Adrenal gland (tissue), 12 donors: ENCODE measurements around the gene CRTAP. TPM values are rescaled to one million over a fixed set of nuclear protein-coding genes. Genes with fewer than 3 reads are reported as not detected.
"Not testable (repeated sequence)": the region's sequence is repeated elsewhere in the genome, so short reads cannot be mapped to it uniquely, and the experiment has no call there.

Experiments
- DNase-seq, 7 donors: peaks; one replicate each; pipeline ENCODE4 v3.0.0-alpha.2; 2019 to 2020
- H3K27ac ChIP-seq, 5 donors: fragments of 200-600 bp; sonication (generic) in 4 of 5; 1 replicate in 3 of 5; 2 replicates in 2 of 5; pipeline versions ENCODE4 v1.5.1 to v1.8.0; 2016 to 2020; ENCODE audit warnings: mild to moderate bottlenecking in 1 of 5
- H3K27me3 ChIP-seq: fragments of 200-600 bp; 2 replicates; pipeline ENCODE4 v1.8.0; 2021
- H3K36me3 ChIP-seq, 2 donors: fragments of 200-600 bp; replicated peaks in 1 of 2; 1 replicate in 1 of 2; 2 replicates in 1 of 2; pipeline versions ENCODE4 v1.5.1 to v1.8.0; 2018 to 2022
- H3K4me1 ChIP-seq, 2 donors: fragments of 200-600 bp; replicated peaks in 1 of 2; 1 replicate in 1 of 2; 2 replicates in 1 of 2; pipeline versions ENCODE4 v1.5.1 to v1.8.0; 2018 to 2021
- H3K4me3 ChIP-seq, 4 donors: fragments of 200-600 bp; sonication (generic) in 3 of 4; one replicate each; pipeline ENCODE4 v1.5.1; 2016 to 2018
- H3K9me3 ChIP-seq, 3 donors: fragments of 200-600 bp; sonication (generic) in 1 of 3; replicated peaks in 1 of 3; 1 replicate in 2 of 3; 2 replicates in 1 of 3; pipeline versions ENCODE4 v1.5.1 to v1.8.0; 2016 to 2021
- POLR2A ChIP-seq, 2 donors: fragments of 450-650 bp; IDR thresholded peaks; one replicate each; pipeline ENCODE4 v1.6.1; 2017; ENCODE audit warnings: antibody characterized with exemption in 2 of 2, mild to moderate bottlenecking in 2 of 2, moderate library complexity in 1 of 2
- WGBS, 4 donors: extraction: QIAGEN DNeasy Blood & Tissue Kit in 2 of 4; methylation state at CpG; one replicate each; pipeline versions ENCODE4 v1.1.5 to v1.1.7; 2013 to 2017; 5-methylcytosine and 5-hydroxymethylcytosine counted together
- intact Hi-C, 2 donors: fragments of 100-400 bp; cut with DNase I; formaldehyde crosslinking; loops; one replicate each; pipeline versions ENCODE4 v1.14.1 to v1.15.0; 2022 to 2023
- polyA plus RNA-seq, 3 donors: library from polyadenylated mRNA; stranded (reverse); fragments of 200-250 nt in 2 of 3; fragments of 350-450 nt in 1 of 3; fragmentation: Illumina TruSeq in 1 of 3; extraction: RNeasy Lipid Tissue Mini Kit (QIAGEN cat#74804) in 1 of 3; gene quantifications; one replicate each; pipeline ENCODE4 v1.2.3, GENCODE V29; 2013 to 2014
- total RNA-seq, 9 donors: library from RNA; depleted of rRNA in 4 of 9; stranded (reverse); fragments of >200 nt in 4 of 9; fragments of 120-200 nt in 1 of 9; fragmentation: NEBNext Ultra II Directional in 1 of 9; extraction: Animal tissue kit (Norgen Biotek cat#: 25700) in 1 of 9; gene quantifications; one replicate each; pipeline versions ENCODE4 v1.1.0 to v1.2.4, GENCODE V29; 2013 to 2023
- TF ChIP-seq, protein P1 (sequence below), 6 experiments: fragments of 450-650 bp in 4 of 6; fragments of 200-600 bp in 2 of 6; sonication (generic) in 1 of 6; IDR thresholded peaks; 1 replicate in 5 of 6; 2 replicates in 1 of 6; pipeline versions ENCODE4 v1.5.1 to v1.8.0; 2016 to 2021; ENCODE audit warnings: antibody characterized with exemption in 6 of 6, mild to moderate bottlenecking in 2 of 6, moderate library complexity in 1 of 6
- donor health status: healthy with polysubstance abuse.
- donor health status: Bipolar disorder and iron deficiency.
- donor health status: DM: yes; HTN: yes; CAD: no.
- donor health status: DM: no; HTN: no; CAD: no.
- donor health status: DM: no; HTN: no; CAD: no.
- donor health status: DM: yes; HTN: yes; CAD: no.

The CRTAP gene
- total and polyA plus RNA-seq, 12 donors = 64.5 to 677 (median 282) TPM

DNA sequence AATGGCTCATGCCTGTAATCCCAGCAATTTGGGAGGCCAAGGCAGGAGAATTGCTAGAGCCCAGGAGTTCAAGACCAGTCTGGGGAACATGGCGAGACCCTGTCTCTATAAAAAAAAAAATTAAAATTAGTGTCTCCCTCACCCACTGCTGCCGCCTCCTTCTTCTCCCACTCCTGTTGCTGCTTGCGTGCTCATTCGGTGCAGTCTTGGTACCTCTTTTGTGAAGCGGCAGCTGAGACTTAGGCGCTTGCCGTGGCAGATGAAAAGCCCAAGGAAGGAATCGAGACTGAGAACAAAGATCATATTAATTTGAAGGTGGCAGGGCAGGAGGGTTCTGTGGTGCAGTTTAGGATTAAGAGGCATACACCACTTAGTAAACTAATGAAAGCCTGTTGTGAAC lies 36.9 kb upstream of the CRTAP start:
- TF ChIP-seq POLR2A (IDR thresholded peaks at IDR 0.05) = no peak
- TF ChIP-seq, protein P1, sequence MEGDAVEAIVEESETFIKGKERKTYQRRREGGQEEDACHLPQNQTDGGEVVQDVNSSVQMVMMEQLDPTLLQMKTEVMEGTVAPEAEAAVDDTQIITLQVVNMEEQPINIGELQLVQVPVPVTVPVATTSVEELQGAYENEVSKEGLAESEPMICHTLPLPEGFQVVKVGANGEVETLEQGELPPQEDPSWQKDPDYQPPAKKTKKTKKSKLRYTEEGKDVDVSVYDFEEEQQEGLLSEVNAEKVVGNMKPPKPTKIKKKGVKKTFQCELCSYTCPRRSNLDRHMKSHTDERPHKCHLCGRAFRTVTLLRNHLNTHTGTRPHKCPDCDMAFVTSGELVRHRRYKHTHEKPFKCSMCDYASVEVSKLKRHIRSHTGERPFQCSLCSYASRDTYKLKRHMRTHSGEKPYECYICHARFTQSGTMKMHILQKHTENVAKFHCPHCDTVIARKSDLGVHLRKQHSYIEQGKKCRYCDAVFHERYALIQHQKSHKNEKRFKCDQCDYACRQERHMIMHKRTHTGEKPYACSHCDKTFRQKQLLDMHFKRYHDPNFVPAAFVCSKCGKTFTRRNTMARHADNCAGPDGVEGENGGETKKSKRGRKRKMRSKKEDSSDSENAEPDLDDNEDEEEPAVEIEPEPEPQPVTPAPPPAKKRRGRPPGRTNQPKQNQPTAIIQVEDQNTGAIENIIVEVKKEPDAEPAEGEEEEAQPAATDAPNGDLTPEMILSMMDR (IDR thresholded peaks at IDR 0.05) = no peak
- intact Hi-C loops = no loop called here
- Histone ChIP-seq H3K27ac (no peak overlapping the region), H3K27me3 (no peaks in the 10 kb centered on the region), H3K4me3 (no peak overlapping the region), H3K4me1 (peaks cover 11 to 12% of the 10 kb centered on the region in 2 donors), H3K36me3 (no peaks in the 10 kb centered on the region), H3K9me3 (no peaks in the 10 kb centered on the region)
- no peak for DNase-seq
- 90 to 99% (median 97%) methylated on average over 8 of the region's 8 CpGs for WGBS, 4 donors

- DNase-seq = no peak
- intact Hi-C loops = no loop called here
- Histone ChIP-seq H3K4me1 (peaks cover 11 to 12% of the 10 kb centered on the region in 2 donors), H3K9me3 (no peaks in the 10 kb centered on the region), H3K4me3 (no peak overlapping the region), H3K36me3 (no peaks in the 10 kb centered on the region), H3K27ac (no peak overlapping the region), H3K27me3 (no peaks in the 10 kb centered on the region)
- TF ChIP-seq, protein P1 (IDR thresholded peaks at IDR 0.05) = no peak
- no peak for TF ChIP-seq POLR2A (IDR thresholded peaks at IDR 0.05)
- 79 to 87% (median 80%) methylated on average over 2 of the region's 2 CpGs for WGBS, 4 donors
Measured at GRCh38 chr3:33077976-33078375, 35.8 kb upstream of the CRTAP start.

DNA sequence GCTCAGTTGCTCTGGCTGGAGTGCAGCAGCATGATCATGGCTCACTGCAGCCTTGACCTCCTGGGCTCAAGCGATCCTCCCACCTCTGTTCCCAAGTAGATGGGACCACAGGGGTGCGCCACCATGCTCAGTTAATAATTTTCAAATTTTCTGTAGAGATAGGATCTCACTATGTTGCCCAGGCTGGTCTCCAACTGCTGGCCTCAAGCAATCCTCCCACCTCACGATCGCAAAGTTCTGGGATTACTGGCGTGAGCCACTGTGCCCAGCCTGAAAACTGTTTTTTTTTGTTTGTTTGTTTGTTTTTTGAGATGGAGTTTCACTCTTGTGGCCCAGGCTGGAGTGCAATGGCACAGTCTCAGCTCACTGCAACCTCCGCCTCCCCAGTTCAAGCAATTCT lies 34.0 kb upstream of the CRTAP start:
- H3K36me3 ChIP-seq, H3K9me3 ChIP-seq, DNase-seq, intact Hi-C loops, H3K27me3 ChIP-seq, H3K27ac ChIP-seq, H3K4me3 ChIP-seq: not testable (repeated sequence)
- 89 to 99% (median 95%) methylated on average over 5 to 6 of the region's 6 CpGs for WGBS, 4 donors
- H3K4me1 ChIP-seq = peaks cover 11 to 12% of the 10 kb centered on the region in 2 donors

- no peaks in the 10 kb centered on the region for H3K4me1 ChIP-seq
- no peak overlapping the region for H3K27ac ChIP-seq
- no peaks in the 10 kb centered on the region for H3K9me3 ChIP-seq
- TF ChIP-seq, protein P1 (IDR thresholded peaks at IDR 0.05) = no peak
- TF ChIP-seq POLR2A (IDR thresholded peaks at IDR 0.05) = no peak
- no peaks in the 10 kb centered on the region for H3K36me3 ChIP-seq
- intact Hi-C loops = no loop called here
- H3K4me3 ChIP-seq = no peak overlapping the region
- DNase-seq = no peak
- no peaks in the 10 kb centered on the region for H3K27me3 ChIP-seq
Measured at GRCh38 chr3:33081812-33082211, 32.0 kb upstream of the CRTAP start.

- H3K27ac ChIP-seq = no peak overlapping the region
- intact Hi-C loops = no loop called here
- H3K4me3 ChIP-seq = no peak overlapping the region
- DNase-seq = no peak
- TF ChIP-seq, protein P1 (IDR thresholded peaks at IDR 0.05) = no peak
- TF ChIP-seq POLR2A (IDR thresholded peaks at IDR 0.05) = no peak
- whole genome bisulfite sequencing, 4 donors = 74 to 87% (median 80%) methylated on average over 2 of the region's 2 CpGs
- H3K27me3 ChIP-seq = no peaks in the 10 kb centered on the region
- H3K4me1 ChIP-seq = no peaks in the 10 kb centered on the region
- no peaks in the 10 kb centered on the region for H3K36me3 ChIP-seq
- no peaks in the 10 kb centered on the region for H3K9me3 ChIP-seq
Measured at GRCh38 chr3:33083958-33084357, 29.9 kb upstream of the CRTAP start.
